Tibial nerve (tissue), 4 donors: ENCODE data around the gene RB1.

Experiments
- CTCF ChIP-seq, 5 experiments: fragments of 200-600 bp in 3 of 5; fragments of 450-650 bp in 2 of 5; sonication (generic) in 3 of 5; IDR thresholded peaks; one replicate each; pipeline ENCODE4 v1.5.1; 2016 to 2019; ENCODE audit warnings: antibody characterized with exemption in 5 of 5, mild to moderate bottlenecking in 3 of 5, moderate library complexity in 2 of 5
- EP300 ChIP-seq, 2 donors: sonication (generic); formaldehyde crosslinking; IDR thresholded peaks; one replicate each; pipeline ENCODE4 v1.6.1; 2017; ENCODE audit warnings: antibody characterized with exemption in 2 of 2, mild to moderate bottlenecking in 1 of 2
- POLR2A ChIP-seq, 2 donors: fragments of 450-650 bp; IDR thresholded peaks; one replicate each; pipeline ENCODE4 v1.6.1; 2017; ENCODE audit warnings: antibody characterized with exemption in 2 of 2, mild to moderate bottlenecking in 2 of 2, moderate library complexity in 2 of 2

- TF ChIP-seq CTCF (IDR thresholded peaks at IDR 0.05) (no peak), POLR2A (IDR thresholded peaks at IDR 0.05) (no peak), EP300 (IDR thresholded peaks at IDR 0.05) (no peak)
Measured at GRCh38 chr13:48255090-48255489, 48.5 kb upstream of the RB1 start.
